Gastrocnemius medialis (tissue), 4 donors: ENCODE measurements around the gene ERICH2. TPM values are rescaled to one million over a fixed set of nuclear protein-coding genes. Genes with fewer than 3 reads are reported as not detected.
A peak's percentile ranks its signal among the peaks of the same experiment; 100 is the strongest.

ENCODE experiments used
- ATAC-seq, 2 donors: fragments of 150-250 bp; one replicate each; pipeline ENCODE4 v1.9.1; 2016
- DNase-seq, 2 donors: peaks; one replicate each; pipeline ENCODE4 v3.0.0-alpha.2; 2019
- H3K27ac ChIP-seq, 4 donors: fragments of 200-600 bp; sonication (generic); 1 replicate in 1 of 4; 2 replicates in 3 of 4; pipeline ENCODE4 v1.5.1; 2016 to 2018; ENCODE audit warnings: mild to moderate bottlenecking in 2 of 4, moderate library complexity in 1 of 4
- H3K27me3 ChIP-seq, 3 donors: fragments of 200-600 bp; sonication (generic) in 2 of 3; 1 replicate in 1 of 3; 2 replicates in 2 of 3; pipeline versions ENCODE4 v1.5.1 to v1.6.0; 2016 to 2019; ENCODE audit warnings: mild to moderate bottlenecking in 1 of 3, moderate library complexity in 1 of 3
- H3K36me3 ChIP-seq, 2 donors: fragments of 200-600 bp; sonication (generic) in 1 of 2; one replicate each; pipeline ENCODE4 v1.5.1; 2017 to 2018
- H3K4me1 ChIP-seq, 2 donors: fragments of 200-600 bp; sonication (generic) in 1 of 2; one replicate each; pipeline ENCODE4 v1.5.1; 2016 to 2017; ENCODE audit warnings: mild to moderate bottlenecking in 2 of 2
- H3K4me3 ChIP-seq, 4 donors: fragments of 200-600 bp; sonication (generic) in 3 of 4; 1 replicate in 1 of 4; 2 replicates in 3 of 4; pipeline ENCODE4 v1.5.1; 2016 to 2019; ENCODE audit warnings: mild to moderate bottlenecking in 2 of 4
- H3K9me3 ChIP-seq, 3 donors: fragments of 200-600 bp; sonication (generic) in 2 of 3; 1 replicate in 1 of 3; 2 replicates in 2 of 3; pipeline ENCODE4 v1.5.1; 2016 to 2019
- CTCF ChIP-seq, 5 experiments: fragments of 450-650 bp in 3 of 5; fragments of 200-600 bp in 2 of 5; sonication (generic) in 2 of 5; IDR thresholded peaks in 4 of 5; conservative IDR thresholded peaks in 1 of 5; 1 replicate in 4 of 5; 2 replicates in 1 of 5; pipeline ENCODE4 v1.5.1; 2016 to 2019; ENCODE audit warnings: antibody characterized with exemption in 5 of 5, mild to moderate bottlenecking in 3 of 5, moderate library complexity in 3 of 5
- POLR2A ChIP-seq, 2 donors: fragments of 450-650 bp; IDR thresholded peaks; one replicate each; pipeline ENCODE4 v1.6.1; 2017; ENCODE audit warnings: antibody characterized with exemption in 2 of 2, mild to moderate bottlenecking in 2 of 2, moderate library complexity in 2 of 2
- in situ Hi-C, 4 donors: fragments of 200-750 bp; cut with MboI; loops; one replicate each; pipeline versions ENCODE4 v1.15.0 to v1.8.0; 2017; ENCODE audit warnings: low sequenced_read_pairs in 4 of 4
- intact Hi-C: fragments of 100-400 bp; cut with DNase I; formaldehyde crosslinking; loops from one replicate; pipeline ENCODE4 v1.15.1; 2023; ENCODE audit warnings: low total_unique reads
- total RNA-seq, 4 donors: library from RNA; depleted of rRNA; stranded (reverse); fragments of >200 nt; gene quantifications; one replicate each; pipeline versions ENCODE4 v1.1.0 to v1.2.3, GENCODE V29; 2016

ERICH2 gene
- total RNA-seq, 4 donors from 2014 or later: not detected

GRCh38 chr2:170813611-170814532 lies 43.7 kb downstream of the ERICH2 start:
- Histone ChIP-seq H3K36me3 (no peaks in the 10 kb centered on the region), H3K27me3 (peaks cover 61% of the 10 kb centered on the region in 3 donors), H3K9me3 (no peaks in the 10 kb centered on the region), H3K27ac (no peak overlapping the region), H3K4me1 (peaks cover 41 to 46% of the 10 kb centered on the region in 2 donors), H3K4me3 (no peak overlapping the region)
- no peak for DNase-seq
- no peak for TF ChIP-seq POLR2A (IDR thresholded peaks at IDR 0.05)
- TF ChIP-seq CTCF (IDR thresholded peaks at IDR 0.05 in 4 of 5, conservative IDR thresholded peaks at IDR 0.05 in 1 of 5): no peak
- in situ Hi-C loops (loop anchor here (10.0 to 25.0 kb wide), 6 partner anchors 327 to 579 kb away; no protein-coding TSS in a partner anchor), intact Hi-C loops (loop anchor here (1.0 to 10.0 kb wide), 5 partner anchors 43 to 578 kb away; partner anchors contain the start of genes ERICH2 and SP5)
- no peak for ATAC-seq

GRCh38 chr2:170814533-170815230 lies 44.5 kb downstream of the ERICH2 start:
- DNase-seq (no peak), ATAC-seq (no peak)
- no peak for TF ChIP-seq POLR2A (IDR thresholded peaks at IDR 0.05)
- no peak for TF ChIP-seq CTCF (IDR thresholded peaks at IDR 0.05 in 4 of 5, conservative IDR thresholded peaks at IDR 0.05 in 1 of 5)
- no peak overlapping the region for H3K27ac ChIP-seq
- H3K27me3 ChIP-seq: peaks cover 69% of the 10 kb centered on the region in 3 donors
- no peaks in the 10 kb centered on the region for H3K36me3 ChIP-seq
- H3K9me3 ChIP-seq: no peaks in the 10 kb centered on the region
- in situ Hi-C loops: loop anchor here (5.0 to 25.0 kb wide), 7 partner anchors 322 to 580 kb away; no protein-coding TSS in a partner anchor
- intact Hi-C loops: loop anchor here (1.0 to 10.0 kb wide), 5 partner anchors 44 to 578 kb away; partner anchors contain the start of genes ERICH2 and SP5
- peak overlapping the region in 1 of 4 donors; percentile 62 for H3K4me3 ChIP-seq
- H3K4me1 ChIP-seq: peaks cover 43 to 49% of the 10 kb centered on the region in 2 donors

- Histone ChIP-seq H3K27ac (no peak overlapping the region), H3K4me1 (peaks cover 50 to 56% of the 10 kb centered on the region in 2 donors), H3K9me3 (no peaks in the 10 kb centered on the region), H3K4me3 (peak overlapping the region in 2 of 4 donors; percentile 42 to 62), H3K27me3 (peaks cover 75 to 76% (median 75%) of the 10 kb centered on the region in 3 donors), H3K36me3 (no peaks in the 10 kb centered on the region)
- DNase-seq (no peak), ATAC-seq (no peak)
- intact Hi-C loops (loop anchor here (1.0 to 10.0 kb wide), 3 partner anchors 45 to 406 kb away; partner anchors contain the start of genes ERICH2 and SP5), in situ Hi-C loops (loop anchor here (5.0 to 25.0 kb wide), 7 partner anchors 323 to 581 kb away; no protein-coding TSS in a partner anchor)
- TF ChIP-seq POLR2A (IDR thresholded peaks at IDR 0.05) (no peak), CTCF (IDR thresholded peaks at IDR 0.05 in 4 of 5, conservative IDR thresholded peaks at IDR 0.05 in 1 of 5) (no peak)
Observed at GRCh38 chr2:170815311-170815710, 45.1 kb downstream of the ERICH2 start.

GRCh38 chr2:170815746-170816503 lies 45.7 kb downstream of the ERICH2 start:
- H3K27ac ChIP-seq: no peak overlapping the region
- peaks cover 54 to 62% of the 10 kb centered on the region in 2 donors for H3K4me1 ChIP-seq
- TF ChIP-seq POLR2A (IDR thresholded peaks at IDR 0.05) (no peak), CTCF (IDR thresholded peaks at IDR 0.05 in 4 of 5, conservative IDR thresholded peaks at IDR 0.05 in 1 of 5) (peak; percentile 55 to 82 (median 76))
- ATAC-seq: peak in 1 of 2 donors; percentile 32
- peak overlapping the region; percentile 42 to 62 (median 48) for H3K4me3 ChIP-seq
- DNase-seq: no peak
- H3K27me3 ChIP-seq: peaks cover 81 to 82% (median 81%) of the 10 kb centered on the region in 3 donors
- no peaks in the 10 kb centered on the region for H3K9me3 ChIP-seq
- in situ Hi-C loops (loop anchor here (5.0 to 25.0 kb wide), 7 partner anchors 324 to 581 kb away; no protein-coding TSS in a partner anchor), intact Hi-C loops (loop anchor here (1.0 to 10.0 kb wide), 3 partner anchors 45 to 407 kb away; partner anchors contain the start of genes ERICH2 and SP5)
- no peaks in the 10 kb centered on the region for H3K36me3 ChIP-seq
